ENCODE results near the gene WDR43.

DNA sequence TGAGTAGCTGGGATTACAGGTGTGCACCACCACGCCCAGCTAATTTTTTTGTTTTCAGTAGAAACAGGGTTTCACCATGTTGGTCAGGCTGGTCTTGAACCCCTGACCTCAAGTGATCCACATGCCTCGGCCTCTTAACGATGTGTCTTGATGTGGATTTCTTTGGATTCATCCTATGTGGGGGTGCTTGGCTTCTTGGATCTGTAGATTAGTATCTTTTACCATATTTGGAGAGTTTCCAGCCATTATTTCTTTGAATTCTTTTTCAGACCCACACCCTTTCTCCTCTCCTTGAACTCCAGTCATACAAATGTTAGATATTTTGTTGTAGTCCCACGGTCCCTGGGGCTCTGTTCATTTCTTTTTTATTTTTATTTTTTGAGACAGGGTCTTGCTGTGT lies 79.8 kb downstream of the WDR43 start:
- TF ChIP-seq, protein P1, sequence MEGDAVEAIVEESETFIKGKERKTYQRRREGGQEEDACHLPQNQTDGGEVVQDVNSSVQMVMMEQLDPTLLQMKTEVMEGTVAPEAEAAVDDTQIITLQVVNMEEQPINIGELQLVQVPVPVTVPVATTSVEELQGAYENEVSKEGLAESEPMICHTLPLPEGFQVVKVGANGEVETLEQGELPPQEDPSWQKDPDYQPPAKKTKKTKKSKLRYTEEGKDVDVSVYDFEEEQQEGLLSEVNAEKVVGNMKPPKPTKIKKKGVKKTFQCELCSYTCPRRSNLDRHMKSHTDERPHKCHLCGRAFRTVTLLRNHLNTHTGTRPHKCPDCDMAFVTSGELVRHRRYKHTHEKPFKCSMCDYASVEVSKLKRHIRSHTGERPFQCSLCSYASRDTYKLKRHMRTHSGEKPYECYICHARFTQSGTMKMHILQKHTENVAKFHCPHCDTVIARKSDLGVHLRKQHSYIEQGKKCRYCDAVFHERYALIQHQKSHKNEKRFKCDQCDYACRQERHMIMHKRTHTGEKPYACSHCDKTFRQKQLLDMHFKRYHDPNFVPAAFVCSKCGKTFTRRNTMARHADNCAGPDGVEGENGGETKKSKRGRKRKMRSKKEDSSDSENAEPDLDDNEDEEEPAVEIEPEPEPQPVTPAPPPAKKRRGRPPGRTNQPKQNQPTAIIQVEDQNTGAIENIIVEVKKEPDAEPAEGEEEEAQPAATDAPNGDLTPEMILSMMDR (IDR thresholded peaks at IDR 0.05) = no peak
- TF ChIP-seq JUND (IDR thresholded peaks at IDR 0.05) (no peak), NRF1 (IDR thresholded peaks at IDR 0.05; ENCODE audit: low read depth, low read length) (no peak), YY1 (IDR thresholded peaks at IDR 0.05; ENCODE audit: low read depth) (no peak), EZH2phosphoT487 (IDR thresholded peaks at IDR 0.05; ENCODE audit: borderline replicate concordance, low read depth) (no peak), GABPA (IDR thresholded peaks at IDR 0.05; ENCODE audit: low read depth) (no peak), POLR2AphosphoS5 (IDR thresholded peaks at IDR 0.05; ENCODE audit: low read depth, low read length) (no peak)
- TF ChIP-seq, protein P2, sequence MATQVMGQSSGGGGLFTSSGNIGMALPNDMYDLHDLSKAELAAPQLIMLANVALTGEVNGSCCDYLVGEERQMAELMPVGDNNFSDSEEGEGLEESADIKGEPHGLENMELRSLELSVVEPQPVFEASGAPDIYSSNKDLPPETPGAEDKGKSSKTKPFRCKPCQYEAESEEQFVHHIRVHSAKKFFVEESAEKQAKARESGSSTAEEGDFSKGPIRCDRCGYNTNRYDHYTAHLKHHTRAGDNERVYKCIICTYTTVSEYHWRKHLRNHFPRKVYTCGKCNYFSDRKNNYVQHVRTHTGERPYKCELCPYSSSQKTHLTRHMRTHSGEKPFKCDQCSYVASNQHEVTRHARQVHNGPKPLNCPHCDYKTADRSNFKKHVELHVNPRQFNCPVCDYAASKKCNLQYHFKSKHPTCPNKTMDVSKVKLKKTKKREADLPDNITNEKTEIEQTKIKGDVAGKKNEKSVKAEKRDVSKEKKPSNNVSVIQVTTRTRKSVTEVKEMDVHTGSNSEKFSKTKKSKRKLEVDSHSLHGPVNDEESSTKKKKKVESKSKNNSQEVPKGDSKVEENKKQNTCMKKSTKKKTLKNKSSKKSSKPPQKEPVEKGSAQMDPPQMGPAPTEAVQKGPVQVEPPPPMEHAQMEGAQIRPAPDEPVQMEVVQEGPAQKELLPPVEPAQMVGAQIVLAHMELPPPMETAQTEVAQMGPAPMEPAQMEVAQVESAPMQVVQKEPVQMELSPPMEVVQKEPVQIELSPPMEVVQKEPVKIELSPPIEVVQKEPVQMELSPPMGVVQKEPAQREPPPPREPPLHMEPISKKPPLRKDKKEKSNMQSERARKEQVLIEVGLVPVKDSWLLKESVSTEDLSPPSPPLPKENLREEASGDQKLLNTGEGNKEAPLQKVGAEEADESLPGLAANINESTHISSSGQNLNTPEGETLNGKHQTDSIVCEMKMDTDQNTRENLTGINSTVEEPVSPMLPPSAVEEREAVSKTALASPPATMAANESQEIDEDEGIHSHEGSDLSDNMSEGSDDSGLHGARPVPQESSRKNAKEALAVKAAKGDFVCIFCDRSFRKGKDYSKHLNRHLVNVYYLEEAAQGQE (IDR thresholded peaks at IDR 0.05; ENCODE audit: low read depth, low read length) = no peak
- TF ChIP-seq, protein P3, sequence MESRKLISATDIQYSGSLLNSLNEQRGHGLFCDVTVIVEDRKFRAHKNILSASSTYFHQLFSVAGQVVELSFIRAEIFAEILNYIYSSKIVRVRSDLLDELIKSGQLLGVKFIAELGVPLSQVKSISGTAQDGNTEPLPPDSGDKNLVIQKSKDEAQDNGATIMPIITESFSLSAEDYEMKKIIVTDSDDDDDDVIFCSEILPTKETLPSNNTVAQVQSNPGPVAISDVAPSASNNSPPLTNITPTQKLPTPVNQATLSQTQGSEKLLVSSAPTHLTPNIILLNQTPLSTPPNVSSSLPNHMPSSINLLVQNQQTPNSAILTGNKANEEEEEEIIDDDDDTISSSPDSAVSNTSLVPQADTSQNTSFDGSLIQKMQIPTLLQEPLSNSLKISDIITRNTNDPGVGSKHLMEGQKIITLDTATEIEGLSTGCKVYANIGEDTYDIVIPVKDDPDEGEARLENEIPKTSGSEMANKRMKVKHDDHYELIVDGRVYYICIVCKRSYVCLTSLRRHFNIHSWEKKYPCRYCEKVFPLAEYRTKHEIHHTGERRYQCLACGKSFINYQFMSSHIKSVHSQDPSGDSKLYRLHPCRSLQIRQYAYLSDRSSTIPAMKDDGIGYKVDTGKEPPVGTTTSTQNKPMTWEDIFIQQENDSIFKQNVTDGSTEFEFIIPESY (IDR thresholded peaks at IDR 0.05; ENCODE audit: borderline replicate concordance, low read depth) = no peak
